Erythroblast (primary cell): ENCODE data around the gene SNAPC2.

Source experiments
- GATA1 ChIP-seq: IDR thresholded peaks from 2 replicates; pipeline ENCODE4 v1.6.1; 2011; ENCODE audit warnings: low read depth, mild to moderate bottlenecking, control low read depth, low read length, moderate library complexity
- POLR2A ChIP-seq: IDR thresholded peaks from 2 replicates; pipeline ENCODE4 v1.6.1; 2011; ENCODE audit warnings: mild to moderate bottlenecking, low read length

GRCh38 chr19:7926021-7926726 lies 6.0 kb downstream of the SNAPC2 start, which contains the start of gene CTXN1:
- TF ChIP-seq POLR2A (no peak), GATA1 (no peak)
